Osteocyte (in vitro differentiated cells): ENCODE data around the gene TEX29. TPM values are rescaled to one million over a fixed set of nuclear protein-coding genes. Genes with fewer than 3 reads are reported as not detected.

Experiments
- DNase-seq: peaks from one replicate; pipeline ENCODE4 v3.0.0; 2021; ENCODE audit warnings: mixed read lengths; ENCODE audit not compliant: unreplicated experiment; ENCODE audit errors: extremely low spot score
- H3K27ac Mint-ChIP-seq: one replicate; pipeline ENCODE4 v1.8.0; 2021; ENCODE audit warnings: mild to moderate bottlenecking, mixed read lengths; ENCODE audit not compliant: unreplicated experiment
- H3K27me3 Mint-ChIP-seq: one replicate; pipeline ENCODE4 v1.8.0; 2021; ENCODE audit warnings: mixed read lengths; ENCODE audit not compliant: unreplicated experiment
- H3K36me3 Mint-ChIP-seq: one replicate; pipeline ENCODE4 v1.8.0; 2021; ENCODE audit warnings: mixed read lengths; ENCODE audit not compliant: unreplicated experiment
- H3K4me1 Mint-ChIP-seq: one replicate; pipeline ENCODE4 v1.8.0; 2021; ENCODE audit warnings: mixed read lengths; ENCODE audit not compliant: unreplicated experiment
- H3K4me3 Mint-ChIP-seq: one replicate; pipeline ENCODE4 v1.8.0; 2021; ENCODE audit warnings: mild to moderate bottlenecking, moderate library complexity, mixed read lengths; ENCODE audit not compliant: unreplicated experiment
- H3K9me3 Mint-ChIP-seq: one replicate; pipeline ENCODE4 v1.8.0; 2021; ENCODE audit warnings: mixed read lengths; ENCODE audit not compliant: unreplicated experiment
- total RNA-seq: library from RNA; stranded (reverse); gene quantifications from 2 replicates; pipeline ENCODE4 v1.2.1, GENCODE V29; 2021
- TF ChIP-seq, protein P1 (sequence below): fragments of 200-600 bp; sonication (generic); IDR thresholded peaks from 2 replicates; pipeline ENCODE4 v1.5.0; 2021; ENCODE audit warnings: antibody characterized with exemption, mild to moderate bottlenecking, moderate library complexity

Gene TEX29
- total RNA-seq, 1 donor from 2014 or later: 1.9 TPM

DNA sequence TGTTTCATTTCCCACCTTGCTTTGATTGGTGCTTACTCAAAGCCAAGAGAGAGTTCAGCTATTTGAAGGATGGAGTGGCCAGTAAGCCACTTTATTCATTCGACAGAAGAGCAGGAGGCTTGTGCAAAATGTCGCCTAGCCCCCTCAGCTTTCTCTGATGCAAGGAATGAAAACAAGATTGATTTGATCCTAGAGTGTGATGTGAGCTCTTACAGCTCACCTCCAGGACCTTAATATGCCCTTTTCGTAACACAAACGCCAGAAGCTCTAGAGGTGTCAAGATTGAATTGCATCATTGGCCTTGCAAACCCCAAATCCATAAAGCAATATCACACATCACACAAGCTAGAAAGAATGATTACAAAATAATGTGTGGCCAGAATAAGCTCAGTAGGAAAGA lies 36.4 kb downstream of the TEX29 start:
- Mint-ChIP-seq H3K4me3 (no peak overlapping the region), H3K4me1 (no peaks in the 10 kb centered on the region), H3K36me3 (peaks cover 12% of the 10 kb centered on the region), H3K9me3 (peaks cover 10% of the 10 kb centered on the region), H3K27me3 (peaks cover 37% of the 10 kb centered on the region), H3K27ac (no peak overlapping the region)
- TF ChIP-seq, protein P1, sequence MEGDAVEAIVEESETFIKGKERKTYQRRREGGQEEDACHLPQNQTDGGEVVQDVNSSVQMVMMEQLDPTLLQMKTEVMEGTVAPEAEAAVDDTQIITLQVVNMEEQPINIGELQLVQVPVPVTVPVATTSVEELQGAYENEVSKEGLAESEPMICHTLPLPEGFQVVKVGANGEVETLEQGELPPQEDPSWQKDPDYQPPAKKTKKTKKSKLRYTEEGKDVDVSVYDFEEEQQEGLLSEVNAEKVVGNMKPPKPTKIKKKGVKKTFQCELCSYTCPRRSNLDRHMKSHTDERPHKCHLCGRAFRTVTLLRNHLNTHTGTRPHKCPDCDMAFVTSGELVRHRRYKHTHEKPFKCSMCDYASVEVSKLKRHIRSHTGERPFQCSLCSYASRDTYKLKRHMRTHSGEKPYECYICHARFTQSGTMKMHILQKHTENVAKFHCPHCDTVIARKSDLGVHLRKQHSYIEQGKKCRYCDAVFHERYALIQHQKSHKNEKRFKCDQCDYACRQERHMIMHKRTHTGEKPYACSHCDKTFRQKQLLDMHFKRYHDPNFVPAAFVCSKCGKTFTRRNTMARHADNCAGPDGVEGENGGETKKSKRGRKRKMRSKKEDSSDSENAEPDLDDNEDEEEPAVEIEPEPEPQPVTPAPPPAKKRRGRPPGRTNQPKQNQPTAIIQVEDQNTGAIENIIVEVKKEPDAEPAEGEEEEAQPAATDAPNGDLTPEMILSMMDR: no peak
- DNase-seq: no peak

DNA sequence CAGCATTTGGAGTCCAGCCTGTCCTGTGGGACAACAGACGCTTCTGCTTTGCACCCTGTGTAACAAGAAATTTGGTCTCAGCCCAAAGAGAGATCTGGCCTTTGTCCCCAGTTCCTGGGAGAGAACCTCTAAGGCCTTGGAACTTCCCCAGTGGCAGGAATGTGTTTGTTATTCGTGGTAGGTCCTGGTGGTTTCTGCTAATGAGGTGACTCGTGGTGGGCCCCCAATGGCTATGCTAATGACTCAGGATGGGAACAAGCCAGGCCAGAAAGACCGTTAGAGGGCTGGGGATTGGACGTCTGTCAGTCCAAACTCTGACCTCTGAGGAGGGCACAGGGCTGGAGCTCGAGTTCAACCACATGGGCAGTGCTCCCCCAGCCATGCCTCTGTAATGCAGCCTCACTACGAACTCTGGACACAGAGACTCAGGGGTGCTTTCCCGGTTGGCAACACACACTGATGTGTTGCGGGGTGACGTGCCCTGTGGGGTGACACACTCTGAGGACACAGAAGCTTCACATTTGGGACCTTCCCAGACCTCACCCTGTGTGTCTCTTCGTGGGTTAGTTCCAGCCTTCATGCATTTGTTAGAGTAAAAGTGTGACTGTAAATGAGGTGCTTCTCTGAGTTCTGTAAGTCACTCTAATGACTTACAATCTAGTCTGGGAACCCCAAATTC lies 38.9 kb downstream of the TEX29 start:
- H3K4me3 Mint-ChIP-seq: no peak overlapping the region
- H3K36me3 Mint-ChIP-seq: peaks cover 5% of the 10 kb centered on the region
- no peak overlapping the region for H3K27ac Mint-ChIP-seq
- peak; percentile 62 for DNase-seq
- H3K9me3 Mint-ChIP-seq: no peaks in the 10 kb centered on the region
- TF ChIP-seq, protein P1: no peak
- H3K27me3 Mint-ChIP-seq: peaks cover 49% of the 10 kb centered on the region
- H3K4me1 Mint-ChIP-seq: no peaks in the 10 kb centered on the region

DNA sequence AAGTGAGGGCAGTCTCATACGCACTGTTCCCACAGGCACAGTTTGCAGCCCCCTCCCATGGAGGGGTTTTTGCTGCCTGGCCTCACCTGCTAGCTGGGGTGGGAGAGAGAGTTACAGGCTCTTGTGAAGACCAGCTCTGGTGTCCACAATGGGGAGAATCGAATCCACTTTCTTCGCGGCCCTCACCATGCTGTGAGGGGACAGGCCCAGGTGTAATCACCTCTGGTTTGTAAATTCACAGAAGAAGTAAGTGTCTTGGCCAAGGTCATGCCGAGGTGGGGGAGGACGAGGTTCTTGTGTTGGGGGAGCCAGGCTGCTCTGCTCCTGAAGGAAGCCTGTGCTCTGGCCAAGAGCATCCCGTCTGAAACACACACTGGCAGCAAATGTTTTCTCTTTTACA lies 39.5 kb downstream of the TEX29 start:
- Mint-ChIP-seq H3K36me3 (no peaks in the 10 kb centered on the region), H3K27me3 (peaks cover 44% of the 10 kb centered on the region), H3K9me3 (no peaks in the 10 kb centered on the region), H3K27ac (no peak overlapping the region), H3K4me3 (no peak overlapping the region), H3K4me1 (no peaks in the 10 kb centered on the region)
- TF ChIP-seq, protein P1: no peak
- DNase-seq: peak; percentile 53

DNA sequence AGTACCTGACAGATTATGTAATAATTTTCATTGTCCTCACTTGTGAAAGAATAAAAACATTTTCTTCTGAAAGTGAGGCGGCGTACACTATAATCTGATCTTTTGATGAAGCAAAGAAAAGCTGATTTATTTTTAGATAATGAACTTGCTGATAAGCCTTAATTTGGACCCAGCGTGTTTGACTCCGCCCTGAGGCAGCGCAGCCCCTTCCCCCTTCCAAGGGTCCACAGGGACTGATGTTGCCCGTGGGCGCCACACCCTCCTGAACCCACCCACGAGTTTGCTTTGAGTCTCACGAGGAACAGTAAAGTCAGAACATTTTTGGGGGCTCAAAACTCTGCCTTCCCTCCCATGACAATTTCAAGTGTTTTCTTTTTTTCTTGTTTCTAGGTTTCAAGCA lies 40.0 kb downstream of the TEX29 start:
- H3K4me1 Mint-ChIP-seq: no peaks in the 10 kb centered on the region
- H3K4me3 Mint-ChIP-seq: no peak overlapping the region
- peaks cover 39% of the 10 kb centered on the region for H3K27me3 Mint-ChIP-seq
- no peak for DNase-seq
- no peak overlapping the region for H3K27ac Mint-ChIP-seq
- H3K9me3 Mint-ChIP-seq: no peaks in the 10 kb centered on the region
- TF ChIP-seq, protein P1: no peak
- H3K36me3 Mint-ChIP-seq: no peaks in the 10 kb centered on the region

DNA sequence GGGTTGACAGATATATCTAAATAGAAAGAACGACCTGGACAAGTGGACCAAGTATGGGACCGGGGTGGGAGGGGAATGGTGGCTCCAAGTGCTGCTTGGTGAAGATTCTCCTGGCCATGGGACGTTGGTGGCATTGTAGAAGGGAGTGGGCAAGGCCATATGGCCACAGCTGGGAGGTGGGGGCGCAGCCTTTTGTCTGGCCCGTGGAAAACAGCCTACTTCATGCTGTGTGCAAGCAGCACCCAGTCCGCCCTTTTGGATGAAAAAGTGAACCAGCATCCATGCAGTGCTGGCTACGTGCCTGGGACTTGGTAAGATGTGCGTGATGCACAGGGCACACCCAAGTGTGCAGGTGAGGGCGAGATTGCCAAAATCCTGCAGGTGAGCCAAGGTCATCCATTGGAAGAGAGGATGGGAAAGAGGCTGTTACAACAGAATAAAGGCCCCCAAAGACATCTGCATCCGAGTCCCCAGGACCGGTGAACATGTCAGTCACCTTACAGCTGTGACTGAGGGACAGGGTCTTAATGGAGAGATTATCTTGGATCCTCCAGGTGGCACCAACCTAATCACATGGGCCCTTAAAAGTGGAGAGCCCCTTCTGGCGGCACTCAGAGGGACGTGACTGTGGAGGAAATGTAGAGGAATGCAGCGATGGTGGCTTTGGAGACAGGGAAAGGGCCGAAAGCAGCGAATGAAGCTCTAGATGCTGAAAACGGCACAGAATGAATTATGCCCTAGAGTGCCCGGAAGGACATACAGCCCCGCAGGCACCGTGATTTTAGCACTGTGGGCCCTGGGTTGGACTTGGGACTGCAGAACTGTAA lies 40.8 kb downstream of the TEX29 start:
- Mint-ChIP-seq H3K9me3 (no peaks in the 10 kb centered on the region), H3K4me1 (no peaks in the 10 kb centered on the region), H3K27me3 (peaks cover 39% of the 10 kb centered on the region), H3K36me3 (no peaks in the 10 kb centered on the region), H3K4me3 (no peak overlapping the region), H3K27ac (no peak overlapping the region)
- DNase-seq: no peak
- TF ChIP-seq, protein P1: no peak
